ENCODE data around the gene RSPO1.

The RSPO1 gene

GRCh38 chr1:37564892-37565291 is 69.8 kb downstream of the RSPO1 start:
- no peak for DNase-seq (ENCODE audit: low read depth in 2 of 2)

GRCh38 chr1:37562984-37563383 is 71.7 kb downstream of the RSPO1 start:
- DNase-seq (ENCODE audit: low read depth in 2 of 2), result no peak

Measured in stimulated activated CD4-positive, alpha-beta T cell treated with anti-CD3 and anti-CD28 coated beads, Interleukin-4, amount 100 ng/mL, for 48 hours (primary cell).